ENCODE measurements around the gene TGM3.

- TF ChIP-seq, protein P1, sequence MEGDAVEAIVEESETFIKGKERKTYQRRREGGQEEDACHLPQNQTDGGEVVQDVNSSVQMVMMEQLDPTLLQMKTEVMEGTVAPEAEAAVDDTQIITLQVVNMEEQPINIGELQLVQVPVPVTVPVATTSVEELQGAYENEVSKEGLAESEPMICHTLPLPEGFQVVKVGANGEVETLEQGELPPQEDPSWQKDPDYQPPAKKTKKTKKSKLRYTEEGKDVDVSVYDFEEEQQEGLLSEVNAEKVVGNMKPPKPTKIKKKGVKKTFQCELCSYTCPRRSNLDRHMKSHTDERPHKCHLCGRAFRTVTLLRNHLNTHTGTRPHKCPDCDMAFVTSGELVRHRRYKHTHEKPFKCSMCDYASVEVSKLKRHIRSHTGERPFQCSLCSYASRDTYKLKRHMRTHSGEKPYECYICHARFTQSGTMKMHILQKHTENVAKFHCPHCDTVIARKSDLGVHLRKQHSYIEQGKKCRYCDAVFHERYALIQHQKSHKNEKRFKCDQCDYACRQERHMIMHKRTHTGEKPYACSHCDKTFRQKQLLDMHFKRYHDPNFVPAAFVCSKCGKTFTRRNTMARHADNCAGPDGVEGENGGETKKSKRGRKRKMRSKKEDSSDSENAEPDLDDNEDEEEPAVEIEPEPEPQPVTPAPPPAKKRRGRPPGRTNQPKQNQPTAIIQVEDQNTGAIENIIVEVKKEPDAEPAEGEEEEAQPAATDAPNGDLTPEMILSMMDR (IDR thresholded peaks at IDR 0.05; ENCODE audit: low read length) = no peak
- TF ChIP-seq EZH2 (IDR thresholded peaks at IDR 0.05; ENCODE audit: borderline replicate concordance, low read length) = no peak
These were observed 3.5 kb downstream of the TGM3 start for GRCh38 chr20:2299301-2299700.
